Neural crest cell (in vitro differentiated cells): ENCODE measurements around the gene KCNC1. TPM values are rescaled to one million over a fixed set of nuclear protein-coding genes. Genes with fewer than 3 reads are reported as not detected.

Experiments used
- DNase-seq: peaks from one replicate; pipeline ENCODE4 v3.0.0; 2021; ENCODE audit warnings: low read depth, mixed read lengths, low spot score
- H3K27ac Mint-ChIP-seq: one replicate; pipeline ENCODE4 v1.8.0; 2021; ENCODE audit warnings: mild to moderate bottlenecking, mixed read lengths; ENCODE audit not compliant: unreplicated experiment
- H3K27me3 Mint-ChIP-seq: 2 replicates; pipeline ENCODE4 v1.8.0; 2021; ENCODE audit warnings: low read depth, mild to moderate bottlenecking, mixed read lengths
- H3K36me3 Mint-ChIP-seq: 2 replicates; pipeline ENCODE4 v1.8.0; 2021; ENCODE audit warnings: low read depth, mild to moderate bottlenecking, mixed read lengths
- H3K4me1 Mint-ChIP-seq: 2 replicates; pipeline ENCODE4 v1.8.0; 2021; ENCODE audit warnings: mixed read lengths
- H3K4me3 Mint-ChIP-seq: one replicate; pipeline ENCODE4 v1.8.0; 2021; ENCODE audit warnings: mild to moderate bottlenecking, mixed read lengths
- H3K9me3 Mint-ChIP-seq: 2 replicates; pipeline ENCODE4 v1.8.0; 2021; ENCODE audit warnings: mixed read lengths
- total RNA-seq: library from RNA; stranded (reverse); gene quantifications from 2 replicates; pipeline ENCODE4 v1.2.1, GENCODE V29; 2021
- TF ChIP-seq, protein P1 (sequence below): fragments of 200-600 bp; sonication (generic); conservative IDR thresholded peaks from 2 replicates; pipeline ENCODE4 v1.5.0; 2021; ENCODE audit warnings: antibody characterized with exemption, mild to moderate bottlenecking

KCNC1 gene
- total RNA-seq, 1 donor from 2014 or later, result 10.2 TPM

DNA sequence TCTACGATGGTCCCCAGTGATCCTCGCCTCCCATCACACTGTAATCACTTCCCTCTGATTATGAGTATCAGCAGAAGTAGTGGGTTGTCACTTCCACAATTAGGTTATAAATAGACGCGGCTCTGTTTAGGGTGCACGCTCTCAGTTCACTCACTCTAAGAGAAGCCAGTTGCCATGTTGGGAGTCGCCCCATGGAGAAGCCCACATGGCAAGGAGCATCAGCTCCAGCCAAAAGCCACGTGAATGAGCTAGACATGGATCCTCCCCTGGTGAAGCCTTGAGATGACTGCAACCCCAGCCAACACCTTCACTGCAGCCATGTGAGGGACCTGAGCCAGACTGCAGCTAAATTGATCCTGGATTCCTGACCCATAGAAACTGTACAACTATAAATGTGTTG is 41.6 kb upstream of the KCNC1 start:
- Mint-ChIP-seq H3K36me3 (peaks cover 2% of the 10 kb centered on the region), H3K9me3 (no peaks in the 10 kb centered on the region), H3K4me1 (peaks cover 5% of the 10 kb centered on the region), H3K27ac (no peak overlapping the region), H3K27me3 (peaks cover 47% of the 10 kb centered on the region), H3K4me3 (no peak overlapping the region)
- no peak for DNase-seq
- TF ChIP-seq, protein P1, sequence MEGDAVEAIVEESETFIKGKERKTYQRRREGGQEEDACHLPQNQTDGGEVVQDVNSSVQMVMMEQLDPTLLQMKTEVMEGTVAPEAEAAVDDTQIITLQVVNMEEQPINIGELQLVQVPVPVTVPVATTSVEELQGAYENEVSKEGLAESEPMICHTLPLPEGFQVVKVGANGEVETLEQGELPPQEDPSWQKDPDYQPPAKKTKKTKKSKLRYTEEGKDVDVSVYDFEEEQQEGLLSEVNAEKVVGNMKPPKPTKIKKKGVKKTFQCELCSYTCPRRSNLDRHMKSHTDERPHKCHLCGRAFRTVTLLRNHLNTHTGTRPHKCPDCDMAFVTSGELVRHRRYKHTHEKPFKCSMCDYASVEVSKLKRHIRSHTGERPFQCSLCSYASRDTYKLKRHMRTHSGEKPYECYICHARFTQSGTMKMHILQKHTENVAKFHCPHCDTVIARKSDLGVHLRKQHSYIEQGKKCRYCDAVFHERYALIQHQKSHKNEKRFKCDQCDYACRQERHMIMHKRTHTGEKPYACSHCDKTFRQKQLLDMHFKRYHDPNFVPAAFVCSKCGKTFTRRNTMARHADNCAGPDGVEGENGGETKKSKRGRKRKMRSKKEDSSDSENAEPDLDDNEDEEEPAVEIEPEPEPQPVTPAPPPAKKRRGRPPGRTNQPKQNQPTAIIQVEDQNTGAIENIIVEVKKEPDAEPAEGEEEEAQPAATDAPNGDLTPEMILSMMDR, result no peak

DNA sequence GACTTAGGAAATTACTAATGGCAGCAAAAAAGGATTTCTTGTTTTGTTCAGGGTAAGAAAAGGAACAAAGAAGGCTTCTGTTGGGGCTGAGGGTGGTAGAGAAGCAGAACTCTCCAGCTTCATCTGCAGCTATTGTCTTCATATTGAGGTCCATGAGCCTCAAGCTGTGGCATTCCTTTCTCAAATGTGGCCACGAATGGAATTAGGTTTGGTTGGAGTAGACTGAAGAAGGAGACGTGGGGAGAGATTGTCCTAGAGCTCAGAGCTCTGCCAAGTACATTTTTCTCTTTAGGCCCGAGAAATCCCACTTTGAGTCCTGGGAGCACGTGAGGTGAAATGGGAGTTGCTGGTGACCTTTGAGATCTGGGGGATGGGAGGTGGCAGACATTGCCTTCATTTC is 41.0 kb upstream of the KCNC1 start:
- no peak for DNase-seq
- Mint-ChIP-seq H3K27ac (no peak overlapping the region), H3K4me3 (no peak overlapping the region), H3K9me3 (no peaks in the 10 kb centered on the region), H3K4me1 (peaks cover 5% of the 10 kb centered on the region), H3K27me3 (peaks cover 52% of the 10 kb centered on the region), H3K36me3 (peaks cover 2% of the 10 kb centered on the region)
- TF ChIP-seq, protein P1, result no peak

GRCh38 chr11:17694494-17695110 is 40.0 kb upstream of the KCNC1 start:
- peaks cover 53% of the 10 kb centered on the region for H3K27me3 Mint-ChIP-seq
- no peak for DNase-seq
- H3K9me3 Mint-ChIP-seq, result no peaks in the 10 kb centered on the region
- no peak overlapping the region for H3K4me3 Mint-ChIP-seq
- peaks cover 2% of the 10 kb centered on the region for H3K36me3 Mint-ChIP-seq
- peaks cover 5% of the 10 kb centered on the region for H3K4me1 Mint-ChIP-seq
- TF ChIP-seq, protein P1, result no peak
- no peak overlapping the region for H3K27ac Mint-ChIP-seq

DNA sequence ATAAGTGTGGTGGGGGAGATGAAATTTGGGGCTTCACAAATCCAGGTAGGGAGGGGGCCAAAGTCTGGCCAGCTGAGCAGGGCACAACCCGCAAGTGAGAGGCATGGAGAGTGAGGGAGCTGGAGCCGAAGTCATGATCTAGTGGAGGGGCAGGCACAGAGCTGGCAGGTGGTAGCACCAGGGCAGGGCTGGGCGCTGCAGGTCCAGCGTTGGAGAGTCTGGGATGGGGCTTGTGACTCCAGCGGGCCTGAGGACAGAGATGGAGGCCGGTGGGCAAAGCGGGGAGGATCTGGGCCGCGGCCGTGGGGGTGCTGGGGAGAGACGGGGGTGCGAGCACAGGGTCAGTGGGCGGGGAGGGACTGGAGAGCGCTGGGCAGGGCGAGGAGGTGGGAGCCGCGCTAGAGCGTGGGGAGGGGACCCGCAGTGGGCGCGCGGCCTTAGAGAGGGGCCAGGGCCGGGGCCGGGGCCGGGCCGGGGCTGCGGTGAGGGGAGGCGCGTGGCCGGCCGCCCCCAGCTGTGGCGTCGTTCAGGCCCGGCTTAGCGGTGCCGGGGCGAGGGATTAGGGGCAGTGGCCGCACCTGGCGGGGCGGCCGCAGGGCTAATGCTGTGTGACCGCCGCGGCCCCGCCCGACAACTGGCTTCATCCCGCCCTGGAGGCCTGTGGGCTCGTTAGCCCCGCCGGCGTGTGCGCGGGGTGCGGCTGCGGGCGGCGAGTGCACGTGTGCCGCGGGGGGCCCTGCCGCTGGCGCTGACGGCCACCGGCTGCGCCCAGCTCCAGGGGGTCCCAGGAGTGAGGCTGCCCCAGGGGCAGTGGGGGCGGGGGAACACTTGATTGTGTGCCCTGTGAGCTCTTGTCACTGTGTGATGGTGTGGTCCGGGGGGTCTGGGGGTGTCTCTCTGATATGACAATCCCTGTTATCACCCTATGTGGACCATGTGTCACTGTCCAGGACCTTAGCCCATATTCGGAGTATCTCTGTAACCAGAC is 38.8 kb upstream of the KCNC1 start:
- DNase-seq, result no peak
- no peak overlapping the region for H3K4me3 Mint-ChIP-seq
- H3K27ac Mint-ChIP-seq, result no peak overlapping the region
- H3K4me1 Mint-ChIP-seq, result peaks cover 5% of the 10 kb centered on the region
- peaks cover 53% of the 10 kb centered on the region for H3K27me3 Mint-ChIP-seq
- no peaks in the 10 kb centered on the region for H3K9me3 Mint-ChIP-seq
- TF ChIP-seq, protein P1, result no peak
- H3K36me3 Mint-ChIP-seq, result peaks cover 2% of the 10 kb centered on the region

DNA sequence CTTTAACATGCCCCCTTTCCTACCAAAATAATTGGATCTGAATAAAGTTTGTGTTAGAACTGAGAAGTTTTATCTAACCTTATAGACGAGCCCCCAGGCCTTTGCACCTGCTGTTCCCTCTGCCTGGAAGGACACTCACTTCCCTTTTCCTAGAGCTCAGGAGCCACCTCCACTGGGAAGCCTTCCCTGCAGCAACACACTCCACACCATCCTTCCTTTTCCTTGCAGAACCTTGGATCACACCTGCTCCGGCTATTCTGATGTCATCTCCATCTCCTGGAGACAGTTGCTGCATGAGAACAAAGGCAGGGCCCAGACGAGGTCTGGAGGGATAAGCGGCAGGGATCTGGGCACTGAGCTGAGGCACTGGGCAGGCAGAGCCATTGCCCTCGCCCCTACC is 37.8 kb upstream of the KCNC1 start:
- Mint-ChIP-seq H3K27ac (no peak overlapping the region), H3K9me3 (no peaks in the 10 kb centered on the region), H3K4me3 (no peak overlapping the region), H3K27me3 (peaks cover 53% of the 10 kb centered on the region), H3K4me1 (peaks cover 5% of the 10 kb centered on the region), H3K36me3 (peaks cover 2% of the 10 kb centered on the region)
- TF ChIP-seq, protein P1, result no peak
- no peak for DNase-seq
